Naive thymus-derived CD4-positive, alpha-beta T cell (primary cell): ENCODE data around the gene DMXL1. TPM values are rescaled to one million over a fixed set of nuclear protein-coding genes. Genes with fewer than 3 reads are reported as not detected.
A peak's percentile ranks its signal among the peaks of the same experiment; 100 is the strongest.
"Not testable (repeated sequence)": the region's sequence is repeated elsewhere in the genome, so short reads cannot be mapped to it uniquely, and the experiment has no call there.

ENCODE experiments used
- ATAC-seq: fragments of 150-1000 bp; cut with Tn5 transposase; 2 replicates; pipeline ENCODE4 v1.10.0; 2021; ENCODE audit warnings: mild to moderate bottlenecking, moderate library complexity
- CTCF ChIA-PET: fragments of 350-600 bp; sonication (Branson Sonifier 250); formaldehyde crosslinking; loops from one replicate; lab custom pipeline; 2021; ENCODE audit warnings: antibody characterized with exemption; lab: Charles Lee
- POLR2A ChIA-PET: fragments of 350-600 bp; sonication (Branson Sonifier 250); formaldehyde crosslinking; loops from one replicate; lab custom pipeline; 2021; ENCODE audit warnings: antibody characterized with exemption, inconsistent platforms; lab: Charles Lee
- DNase-seq, 9 donors: peaks; one replicate each; pipeline versions ENCODE4 v3.0.0 to v3.0.0-alpha.2; 2020 to 2022; ENCODE audit warnings: mixed read lengths in 1 of 9
- H3K27ac ChIP-seq: one replicate; pipeline ENCODE4 v1.7.0; 2013; ENCODE audit warnings: mild to moderate bottlenecking, low read depth, low read length, moderate library complexity
- H3K27me3 ChIP-seq, 2 donors: one replicate each; pipeline ENCODE4 v1.7.0; 2013; ENCODE audit warnings: low read length in 2 of 2, mild to moderate bottlenecking in 2 of 2, moderate library complexity in 2 of 2; ENCODE audit not compliant: control insufficient read depth in 2 of 2, insufficient read depth in 2 of 2
- H3K36me3 ChIP-seq, 3 experiments: 1 replicate in 2 of 3; 2 replicates in 1 of 3; pipeline ENCODE4 v1.7.0; 2013; ENCODE audit warnings: low read length in 3 of 3, mild to moderate bottlenecking in 3 of 3, moderate library complexity in 1 of 3; ENCODE audit not compliant: insufficient read depth in 3 of 3, control insufficient read depth in 2 of 3
- H3K4me1 ChIP-seq, 2 donors: one replicate each; pipeline ENCODE4 v1.7.0; 2013; ENCODE audit warnings: low read length in 2 of 2, mild to moderate bottlenecking in 2 of 2, moderate library complexity in 1 of 2; ENCODE audit not compliant: control insufficient read depth in 2 of 2, insufficient read depth in 2 of 2
- H3K4me3 ChIP-seq: 2 replicates; pipeline ENCODE4 v1.7.0; 2013; ENCODE audit warnings: mild to moderate bottlenecking, low read length
- H3K9me3 ChIP-seq, 3 experiments: 1 replicate in 2 of 3; 2 replicates in 1 of 3; pipeline ENCODE4 v1.7.0; 2013; ENCODE audit warnings: low read length in 3 of 3; ENCODE audit not compliant: control insufficient read depth in 2 of 3
- H3K27ac Mint-ChIP-seq, 9 donors: one replicate each; pipeline ENCODE4 v1.8.0; 2020 to 2022; ENCODE audit warnings: mixed read lengths in 9 of 9, mild to moderate bottlenecking in 8 of 9, moderate library complexity in 5 of 9, inconsistent platforms in 2 of 9
- H3K27me3 Mint-ChIP-seq, 5 donors: one replicate each; pipeline ENCODE4 v1.8.0; 2021 to 2022; ENCODE audit warnings: mixed read lengths in 5 of 5, mild to moderate bottlenecking in 1 of 5
- H3K36me3 Mint-ChIP-seq, 5 donors: one replicate each; pipeline ENCODE4 v1.8.0; 2020 to 2022; ENCODE audit warnings: mixed read lengths in 5 of 5, mild to moderate bottlenecking in 3 of 5, inconsistent platforms in 1 of 5
- H3K4me1 Mint-ChIP-seq, 7 donors: one replicate each; pipeline ENCODE4 v1.8.0; 2020 to 2022; ENCODE audit warnings: mixed read lengths in 7 of 7, mild to moderate bottlenecking in 3 of 7, inconsistent platforms in 1 of 7
- H3K4me3 Mint-ChIP-seq, 10 donors: one replicate each; pipeline ENCODE4 v1.8.0; 2020 to 2022; ENCODE audit warnings: mild to moderate bottlenecking in 10 of 10, mixed read lengths in 10 of 10, moderate library complexity in 6 of 10, inconsistent platforms in 2 of 10
- H3K9me3 Mint-ChIP-seq, 11 donors: one replicate each; pipeline ENCODE4 v1.8.0; 2020 to 2022; ENCODE audit warnings: mixed read lengths in 11 of 11, mild to moderate bottlenecking in 4 of 11, inconsistent platforms in 1 of 11, moderate library complexity in 1 of 11
- intact Hi-C, 2 donors: fragments of 100-400 bp; cut with micrococcal nuclease; formaldehyde crosslinking; loops; one replicate each; pipeline ENCODE4 v1.15.1; 2023
- polyA plus RNA-seq, 2 donors: library from polyadenylated mRNA; unstranded; fragments of 300-500 nt; fragmentation: Illumina TruSeq; gene quantifications; one replicate each; pipeline ENCODE4 v1.2.3, GENCODE V29; 2021
- total RNA-seq, 6 experiments: library from RNA in 5 of 6; stranded (reverse) in 5 of 6; gene quantifications; 1 replicate in 5 of 6; 2 replicates in 1 of 6; pipeline ENCODE4 v1.2.3 and lab custom pipeline; 2021 to 2026

DMXL1 gene
- total and polyA plus RNA-seq, 7 experiments from 2014 or later: 16.5 to 40.8 (median 32.0) TPM

GRCh38 chr5:119105971-119106370 lies 35.1 kb downstream of the DMXL1 start:
- intact Hi-C loops: no loop called here
- H3K4me1 ChIP-seq: no peaks in the 10 kb centered on the region
- H3K9me3 Mint-ChIP-seq: no peaks in the 10 kb centered on the region
- POLR2A ChIA-PET: no interaction called here
- no peak overlapping the region for H3K4me3 ChIP-seq
- H3K4me1 Mint-ChIP-seq: peaks cover 0 to 13% (median 4%) of the 10 kb centered on the region in 7 donors
- H3K27me3 Mint-ChIP-seq: no peaks in the 10 kb centered on the region
- no peak overlapping the region for H3K27ac ChIP-seq
- H3K36me3 ChIP-seq: peaks cover 0 to 9% (median 0%) of the 10 kb centered on the region in 3 experiments
- no peak overlapping the region for H3K27ac Mint-ChIP-seq
- H3K9me3 ChIP-seq: no peaks in the 10 kb centered on the region
- no peak overlapping the region for H3K4me3 Mint-ChIP-seq
- H3K27me3 ChIP-seq: no peaks in the 10 kb centered on the region
- DNase-seq (no peak), ATAC-seq (no peak)
- peaks cover 16 to 62% (median 50%) of the 10 kb centered on the region in 5 donors for H3K36me3 Mint-ChIP-seq
- CTCF ChIA-PET: interaction anchor here (0.5 kb wide), 1 partner anchor 332 kb away, joined by 4 read pairs; no protein-coding TSS in a partner anchor

- Mint-ChIP-seq H3K9me3 (no peaks in the 10 kb centered on the region), H3K27me3 (no peaks in the 10 kb centered on the region), H3K4me1 (peaks cover 0 to 5% (median 0%) of the 10 kb centered on the region in 7 donors), H3K36me3 (peaks cover 10 to 58% (median 40%) of the 10 kb centered on the region in 5 donors), H3K27ac (peak overlapping the region in 1 of 9 donors; percentile 63), H3K4me3 (no peak overlapping the region)
- no peak for ATAC-seq
- peaks cover 3 to 22% (median 7%) of the 10 kb centered on the region in 3 experiments for H3K36me3 ChIP-seq
- CTCF ChIA-PET: interaction anchor here (0.6 kb wide), 1 partner anchor 161 kb away, joined by 3 read pairs; no protein-coding TSS in a partner anchor
- POLR2A ChIA-PET: no interaction called here
- H3K4me1 ChIP-seq: no peaks in the 10 kb centered on the region
- H3K27ac ChIP-seq: no peak overlapping the region
- intact Hi-C loops: loop anchor here in 1 of 2 donors (5.0 kb wide), 1 partner anchor 300 kb away; no protein-coding TSS in a partner anchor
- H3K27me3 ChIP-seq: no peaks in the 10 kb centered on the region
- no peak for DNase-seq
- H3K4me3 ChIP-seq: no peak overlapping the region
- H3K9me3 ChIP-seq: no peaks in the 10 kb centered on the region
These were observed 41.3 kb downstream of the DMXL1 start for GRCh38 chr5:119112151-119112550.

GRCh38 chr5:119117237-119117636 lies 46.4 kb downstream of the DMXL1 start:
- no peaks in the 10 kb centered on the region for H3K4me1 ChIP-seq
- no peak overlapping the region for H3K27ac ChIP-seq
- Mint-ChIP-seq H3K4me3 (no peak overlapping the region), H3K4me1 (peaks cover 0 to 4% (median 0%) of the 10 kb centered on the region in 7 donors), H3K36me3 (peaks cover 24 to 60% (median 36%) of the 10 kb centered on the region in 5 donors), H3K27me3 (no peaks in the 10 kb centered on the region), H3K9me3 (peaks cover 0 to 5% (median 0%) of the 10 kb centered on the region in 11 donors), H3K27ac (peak overlapping the region in 5 of 9 donors; percentile 11 to 78 (median 33))
- ChIA-PET POLR2A (no interaction called here), CTCF (no interaction called here)
- no peak for ATAC-seq
- no peaks in the 10 kb centered on the region for H3K27me3 ChIP-seq
- peaks cover 3 to 42% (median 7%) of the 10 kb centered on the region in 3 experiments for H3K36me3 ChIP-seq
- H3K4me3 ChIP-seq: no peak overlapping the region
- intact Hi-C loops: no loop called here
- DNase-seq: no peak
- H3K9me3 ChIP-seq: no peaks in the 10 kb centered on the region

- ATAC-seq (no peak), DNase-seq (no peak)
- CTCF ChIA-PET: interaction anchor here (0.6 kb wide), 1 partner anchor 211 kb away, joined by 4 read pairs; no protein-coding TSS in a partner anchor
- Mint-ChIP-seq H3K4me3 (no peak overlapping the region), H3K36me3 (peaks cover 26 to 61% (median 33%) of the 10 kb centered on the region in 5 donors), H3K27me3 (no peaks in the 10 kb centered on the region), H3K4me1 (peaks cover 0 to 4% (median 0%) of the 10 kb centered on the region in 7 donors), H3K9me3 (peaks cover 0 to 5% (median 0%) of the 10 kb centered on the region in 11 donors), H3K27ac (peak overlapping the region in 4 of 9 donors; percentile 18 to 86 (median 56))
- POLR2A ChIA-PET: no interaction called here
- Histone ChIP-seq H3K36me3 (peaks cover 3 to 39% (median 7%) of the 10 kb centered on the region in 3 experiments), H3K4me3 (no peak overlapping the region), H3K4me1 (no peaks in the 10 kb centered on the region), H3K9me3 (no peaks in the 10 kb centered on the region), H3K27me3 (no peaks in the 10 kb centered on the region), H3K27ac (no peak overlapping the region)
- intact Hi-C loops: no loop called here
These were observed 47.1 kb downstream of the DMXL1 start for GRCh38 chr5:119118000-119118399.

- Mint-ChIP-seq H3K27ac (no peak overlapping the region), H3K9me3 (peaks cover 0 to 5% (median 0%) of the 10 kb centered on the region in 11 donors), H3K4me3 (no peak overlapping the region), H3K36me3 (peaks cover 25 to 66% (median 39%) of the 10 kb centered on the region in 5 donors), H3K4me1 (peaks cover 0 to 4% (median 0%) of the 10 kb centered on the region in 7 donors), H3K27me3 (no peaks in the 10 kb centered on the region)
- intact Hi-C loops: no loop called here
- Histone ChIP-seq H3K27ac (no peak overlapping the region), H3K36me3 (peaks cover 3 to 38% (median 5%) of the 10 kb centered on the region in 3 experiments), H3K27me3 (no peaks in the 10 kb centered on the region), H3K9me3 (no peaks in the 10 kb centered on the region), H3K4me3 (no peak overlapping the region), H3K4me1 (no peaks in the 10 kb centered on the region)
- DNase-seq: no peak
- no peak for ATAC-seq
- ChIA-PET CTCF (no interaction called here), POLR2A (no interaction called here)
These were observed 50.0 kb downstream of the DMXL1 start for GRCh38 chr5:119120893-119121292.

- H3K4me3 ChIP-seq, DNase-seq, H3K27me3 ChIP-seq, H3K27ac Mint-ChIP-seq, H3K4me1 Mint-ChIP-seq, intact Hi-C loops, POLR2A ChIA-PET, H3K9me3 Mint-ChIP-seq, H3K9me3 ChIP-seq, ATAC-seq, H3K27me3 Mint-ChIP-seq, H3K4me3 Mint-ChIP-seq, H3K4me1 ChIP-seq, H3K27ac ChIP-seq, CTCF ChIA-PET: not testable (repeated sequence)
- H3K36me3 ChIP-seq: peaks cover 0 to 25% (median 0%) of the 10 kb centered on the region in 3 experiments
- peaks cover 17 to 50% (median 31%) of the 10 kb centered on the region in 5 donors for H3K36me3 Mint-ChIP-seq
These were observed 51.6 kb downstream of the DMXL1 start for GRCh38 chr5:119122474-119122873.

- Mint-ChIP-seq H3K27ac (no peak overlapping the region), H3K4me1 (no peaks in the 10 kb centered on the region), H3K9me3 (peaks cover 0 to 5% (median 0%) of the 10 kb centered on the region in 11 donors), H3K36me3 (peaks cover 9 to 48% (median 30%) of the 10 kb centered on the region in 5 donors), H3K4me3 (no peak overlapping the region), H3K27me3 (no peaks in the 10 kb centered on the region)
- Histone ChIP-seq H3K36me3 (peaks cover 0 to 22% (median 0%) of the 10 kb centered on the region in 3 experiments), H3K27me3 (no peaks in the 10 kb centered on the region), H3K4me3 (no peak overlapping the region), H3K27ac (no peak overlapping the region), H3K9me3 (no peaks in the 10 kb centered on the region), H3K4me1 (no peaks in the 10 kb centered on the region)
- ATAC-seq (no peak), DNase-seq (no peak)
- ChIA-PET POLR2A (interaction anchor here (0.7 kb wide), 1 partner anchor 212 kb away, joined by 3 read pairs; no protein-coding TSS in a partner anchor), CTCF (no interaction called here)
- intact Hi-C loops: no loop called here
These were observed 52.4 kb downstream of the DMXL1 start for GRCh38 chr5:119123280-119123679.
